SU-DHL-6 (cell line): ENCODE data around the gene FGFRL1.

ENCODE experiments used
- CTCF ChIP-seq: fragments of 200-600 bp; sonication (generic); IDR thresholded peaks from one replicate; pipeline ENCODE4 v1.5.1; 2017; ENCODE audit warnings: antibody characterized with exemption, mild to moderate bottlenecking, low read length, moderate library complexity; ENCODE audit not compliant: insufficient read depth, poor library complexity, severe bottlenecking
- EZH2phosphoT487 ChIP-seq: fragments of 200-600 bp; sonication (generic), shearing (Covaris generic); conservative IDR thresholded peaks from 2 replicates; pipeline ENCODE4 v1.6.1; 2018; ENCODE audit warnings: mild to moderate bottlenecking, antibody characterized with exemption, low read length, moderate library complexity, mixed read lengths

DNA sequence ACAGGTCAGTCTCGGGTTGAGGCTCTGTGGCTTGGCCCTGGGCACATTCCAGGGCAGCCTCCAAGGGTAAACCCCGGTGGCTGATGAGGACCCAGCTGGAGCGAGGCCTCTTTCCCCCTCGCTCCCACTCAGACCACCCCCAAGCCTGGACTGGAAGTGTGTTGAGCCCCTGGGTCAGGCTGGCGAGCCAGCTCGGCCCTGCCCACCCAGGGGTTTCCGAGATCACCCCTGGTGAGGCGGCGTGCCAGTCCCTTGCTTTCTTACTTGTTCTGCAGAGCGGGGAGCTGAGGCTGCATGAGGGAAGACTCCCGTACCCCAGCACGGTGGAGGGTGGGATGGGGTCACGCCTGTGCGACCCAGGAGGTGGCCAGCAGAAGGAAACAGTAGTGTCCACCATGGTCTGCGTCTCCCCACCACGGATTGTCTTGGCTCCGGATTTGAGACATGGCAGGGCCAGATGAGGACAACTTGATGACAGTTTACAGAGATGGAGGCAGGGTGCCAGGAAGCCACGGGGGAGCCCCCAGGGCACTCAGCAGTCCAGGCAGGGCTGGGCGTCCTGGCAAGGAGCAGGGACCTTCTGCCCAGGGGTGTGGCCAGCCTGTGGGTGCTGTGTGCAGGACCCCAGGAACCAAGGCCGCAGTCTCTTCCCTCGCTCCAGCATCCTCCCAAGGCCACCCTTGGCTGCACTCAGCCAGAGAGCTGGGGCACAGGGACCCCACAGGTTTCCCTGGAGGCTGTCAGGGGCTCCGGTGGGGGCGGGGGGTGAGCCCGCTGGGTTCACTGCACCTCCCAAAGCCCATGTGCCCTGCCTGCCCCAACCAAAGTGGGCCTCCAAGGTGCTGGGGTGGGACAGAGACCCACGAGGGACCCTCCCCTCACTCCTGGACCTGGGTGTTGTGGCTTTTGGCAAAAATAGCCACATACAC lies 6.6 kb upstream of the FGFRL1 start:
- TF ChIP-seq CTCF: no peak
- no peak for TF ChIP-seq EZH2phosphoT487
